ENCODE results near the gene SNAPC3. TPM values are rescaled to one million over a fixed set of nuclear protein-coding genes. Genes with fewer than 3 reads are reported as not detected.

Gene SNAPC3
- total and polyA plus RNA-seq, 7 donors: 12.1 to 29.2 (median 20.4) TPM

- Histone ChIP-seq H3K9me3 (no peaks in the 10 kb centered on the region), H3K27me3 (ENCODE audit: insufficient read depth in 3 of 3, low read length in 2 of 3) (no peaks in the 10 kb centered on the region), H3K27ac (no peak overlapping the region), H3K4me3 (no peak overlapping the region), H3K36me3 (ENCODE audit: insufficient read depth in 1 of 2, low read depth in 1 of 2) (peaks cover 0 to 9% of the 10 kb centered on the region in 2 donors), H3K4me1 (no peaks in the 10 kb centered on the region)
- no peak for DNase-seq
- WGBS, 3 donors: 65 to 68% (median 66%) methylated on average over 2 of the region's 2 CpGs
- ATAC-seq: no peak
- intact Hi-C loops (cut with DNase I): no loop called here
- TF ChIP-seq, protein P1, sequence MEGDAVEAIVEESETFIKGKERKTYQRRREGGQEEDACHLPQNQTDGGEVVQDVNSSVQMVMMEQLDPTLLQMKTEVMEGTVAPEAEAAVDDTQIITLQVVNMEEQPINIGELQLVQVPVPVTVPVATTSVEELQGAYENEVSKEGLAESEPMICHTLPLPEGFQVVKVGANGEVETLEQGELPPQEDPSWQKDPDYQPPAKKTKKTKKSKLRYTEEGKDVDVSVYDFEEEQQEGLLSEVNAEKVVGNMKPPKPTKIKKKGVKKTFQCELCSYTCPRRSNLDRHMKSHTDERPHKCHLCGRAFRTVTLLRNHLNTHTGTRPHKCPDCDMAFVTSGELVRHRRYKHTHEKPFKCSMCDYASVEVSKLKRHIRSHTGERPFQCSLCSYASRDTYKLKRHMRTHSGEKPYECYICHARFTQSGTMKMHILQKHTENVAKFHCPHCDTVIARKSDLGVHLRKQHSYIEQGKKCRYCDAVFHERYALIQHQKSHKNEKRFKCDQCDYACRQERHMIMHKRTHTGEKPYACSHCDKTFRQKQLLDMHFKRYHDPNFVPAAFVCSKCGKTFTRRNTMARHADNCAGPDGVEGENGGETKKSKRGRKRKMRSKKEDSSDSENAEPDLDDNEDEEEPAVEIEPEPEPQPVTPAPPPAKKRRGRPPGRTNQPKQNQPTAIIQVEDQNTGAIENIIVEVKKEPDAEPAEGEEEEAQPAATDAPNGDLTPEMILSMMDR (IDR thresholded peaks at IDR 0.05): peak; percentile 38
Measured at GRCh38 chr9:15485836-15486666, 63.4 kb downstream of the SNAPC3 start.

GRCh38 chr9:15491950-15492349 lies 69.3 kb downstream of the SNAPC3 start:
- ATAC-seq (no peak), DNase-seq (no peak)
- no peaks in the 10 kb centered on the region for H3K9me3 ChIP-seq
- 96 to 100% (median 100%) methylated on average over 1 of the region's 1 CpG for WGBS, 3 donors
- no peak overlapping the region for H3K27ac ChIP-seq
- TF ChIP-seq, protein P1 (IDR thresholded peaks at IDR 0.05): no peak
- no peaks in the 10 kb centered on the region for H3K4me1 ChIP-seq
- no peaks in the 10 kb centered on the region for H3K36me3 ChIP-seq (ENCODE audit: insufficient read depth in 1 of 2, low read depth in 1 of 2)
- no peaks in the 10 kb centered on the region for H3K27me3 ChIP-seq (ENCODE audit: insufficient read depth in 3 of 3, low read length in 2 of 3)
- intact Hi-C loops (cut with DNase I): no loop called here
- no peak overlapping the region for H3K4me3 ChIP-seq

DNA sequence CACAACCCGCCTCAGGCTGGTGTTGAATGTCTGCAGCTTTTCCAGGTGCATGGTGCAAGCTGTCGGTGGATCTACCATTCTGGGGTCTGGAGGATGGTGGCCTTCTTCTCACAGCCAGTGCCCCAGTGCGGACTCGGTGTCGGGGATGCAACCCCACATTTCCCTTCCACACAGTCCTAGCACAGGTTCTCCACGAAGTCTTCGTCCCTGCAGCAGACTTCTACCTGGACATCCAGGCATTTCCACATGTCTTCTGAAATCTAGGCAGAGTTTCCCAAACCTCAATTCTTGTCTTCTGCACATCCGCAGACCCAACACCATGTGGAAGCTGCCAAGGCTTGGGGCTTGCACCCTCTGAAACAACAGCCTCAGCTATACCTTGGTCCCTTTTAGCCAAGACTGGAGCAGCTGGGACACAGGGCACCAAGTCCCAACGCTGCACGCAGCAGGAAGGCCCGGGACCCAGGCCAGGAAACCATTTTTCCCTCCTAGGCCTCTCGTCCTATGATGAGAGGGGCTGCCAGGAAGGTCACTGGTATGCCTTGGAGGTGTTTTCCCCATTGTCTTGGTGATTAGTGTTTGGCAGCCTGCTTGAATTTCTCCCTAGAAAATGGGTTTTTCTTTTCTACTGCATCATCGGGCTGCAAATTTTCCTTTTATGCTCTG lies 69.9 kb downstream of the SNAPC3 start:
- H3K4me3 ChIP-seq: no peak overlapping the region
- TF ChIP-seq, protein P1 (IDR thresholded peaks at IDR 0.05): no peak
- DNase-seq: no peak
- no peak overlapping the region for H3K27ac ChIP-seq
- intact Hi-C loops (cut with DNase I): no loop called here
- H3K27me3 ChIP-seq (ENCODE audit: insufficient read depth in 3 of 3, low read length in 2 of 3): no peaks in the 10 kb centered on the region
- no peaks in the 10 kb centered on the region for H3K36me3 ChIP-seq (ENCODE audit: insufficient read depth in 1 of 2, low read depth in 1 of 2)
- H3K4me1 ChIP-seq: no peaks in the 10 kb centered on the region
- 85 to 87% (median 85%) methylated on average over 13 of the region's 13 CpGs for WGBS, 3 donors
- no peak for ATAC-seq
- no peaks in the 10 kb centered on the region for H3K9me3 ChIP-seq

- Histone ChIP-seq H3K9me3 (no peaks in the 10 kb centered on the region), H3K27me3 (ENCODE audit: insufficient read depth in 3 of 3, low read length in 2 of 3) (no peaks in the 10 kb centered on the region), H3K4me1 (no peaks in the 10 kb centered on the region), H3K27ac (no peak overlapping the region), H3K36me3 (ENCODE audit: insufficient read depth in 1 of 2, low read depth in 1 of 2) (peaks cover 0 to 33% of the 10 kb centered on the region in 2 donors), H3K4me3 (no peak overlapping the region)
- WGBS, 3 donors: 95 to 97% (median 96%) methylated on average over 13 of the region's 13 CpGs
- ATAC-seq (no peak), DNase-seq (no peak)
- TF ChIP-seq, protein P1 (IDR thresholded peaks at IDR 0.05): no peak
- intact Hi-C loops (cut with DNase I): no loop called here
Measured at GRCh38 chr9:15498246-15498995, 75.7 kb downstream of the SNAPC3 start.

Measured in psoas muscle (tissue), 8 donors.